Psoas muscle (tissue), 8 donors: ENCODE measurements around the gene NFE2L2. TPM values are rescaled to one million over a fixed set of nuclear protein-coding genes. Genes with fewer than 3 reads are reported as not detected.
"Not testable (repeated sequence)": the region's sequence is repeated elsewhere in the genome, so short reads cannot be mapped to it uniquely, and the experiment has no call there.

Source experiments
- ATAC-seq, 4 donors: fragments of 200-7000 bp; cut with Tn5 transposase; one replicate each; pipeline ENCODE4 v1.9.1; 2020; ENCODE audit warnings: moderate library complexity in 3 of 4, mild to moderate bottlenecking in 2 of 4
- DNase-seq, 2 donors: peaks; one replicate each; pipeline ENCODE4 v3.0.0-alpha.2; 2020
- H3K27ac ChIP-seq: fragments of 200-600 bp; one replicate; pipeline ENCODE4 v1.8.0; 2022
- H3K27me3 ChIP-seq, 3 donors: fragments of 200-600 bp in 1 of 3; one replicate each; pipeline versions ENCODE4 v1.6.1 to v1.8.0; 2013 to 2022; ENCODE audit warnings: low read length in 2 of 3, mild to moderate bottlenecking in 2 of 3, moderate library complexity in 1 of 3; ENCODE audit not compliant: insufficient read depth in 3 of 3
- H3K36me3 ChIP-seq, 2 donors: fragments of 200-600 bp in 1 of 2; one replicate each; pipeline versions ENCODE4 v1.6.1 to v1.8.0; 2013 to 2022; ENCODE audit warnings: low read depth in 1 of 2, mild to moderate bottlenecking in 1 of 2, moderate library complexity in 1 of 2; ENCODE audit not compliant: insufficient read depth in 1 of 2
- H3K4me1 ChIP-seq: fragments of 200-600 bp; one replicate; pipeline ENCODE4 v1.8.0; 2022
- H3K4me3 ChIP-seq: fragments of 200-600 bp; one replicate; pipeline ENCODE4 v1.8.0; 2022; ENCODE audit warnings: mild to moderate bottlenecking
- H3K9me3 ChIP-seq: fragments of 200-600 bp; one replicate; pipeline ENCODE4 v1.8.0; 2022
- CTCF ChIP-seq: fragments of 200-600 bp; IDR thresholded peaks from one replicate; pipeline ENCODE4 v1.8.0; 2022; ENCODE audit warnings: antibody characterized with exemption
- WGBS, 3 donors: extraction: QIAGEN DNeasy Blood & Tissue Kit; methylation state at CpG; one replicate each; pipeline versions ENCODE4 v1.1.6 to v1.1.7; 2013; 5-methylcytosine and 5-hydroxymethylcytosine counted together
- intact Hi-C, 2 donors: fragments of 100-400 bp; cut with DNase I; formaldehyde crosslinking; loops; one replicate each; pipeline versions ENCODE4 v1.11.0 to v1.14.2; 2022
- polyA plus RNA-seq, 3 donors: library from polyadenylated mRNA; stranded (reverse); fragments of 200-250 nt; gene quantifications; one replicate each; pipeline ENCODE4 v1.2.3, GENCODE V29; 2013
- total RNA-seq, 4 donors: library from RNA; stranded (reverse); fragmentation: NEBNext Ultra II Directional in 2 of 4; extraction: Animal tissue kit (Norgen Biotek cat#: 25700) in 2 of 4; gene quantifications; one replicate each; pipeline versions ENCODE4 v1.2.1 to v1.2.4, GENCODE V29; 2021 to 2023
- donor health status: healthy with polysubstance abuse.
- donor health status: DM: no; HTN: no; CAD: no; lungs with moderate emphysema.
- donor health status: Bipolar disorder and iron deficiency.
- donor health status: healthy.
- donor health status: DM: yes; HTN: yes; CAD: no.
- donor health status: DM: no; HTN: no; CAD: no.
- donor health status: DM: no; HTN: no; CAD: no.
- donor health status: DM: yes; HTN: yes; CAD: no.

Gene NFE2L2
- total and polyA plus RNA-seq, 7 donors: 42.4 to 127 (median 56.6) TPM

GRCh38 chr2:177249038-177249437, 15.5 kb downstream of the NFE2L2 start:
- DNase-seq (no peak), ATAC-seq (no peak)
- Histone ChIP-seq H3K27me3 (no peaks in the 10 kb centered on the region), H3K4me3 (no peak overlapping the region), H3K4me1 (peaks cover 95% of the 10 kb centered on the region), H3K9me3 (no peaks in the 10 kb centered on the region), H3K36me3 (peaks cover 0 to 4% of the 10 kb centered on the region in 2 donors), H3K27ac (peak overlapping the region; percentile 89)
- intact Hi-C loops: no loop called here
- no peak for TF ChIP-seq CTCF
- WGBS, 3 donors: 86 to 91% (median 88%) methylated on average over 7 of the region's 7 CpGs

GRCh38 chr2:177247693-177248262, 16.7 kb downstream of the NFE2L2 start:
- WGBS, 3 donors: 45 to 68% (median 47%) methylated on average over 6 of the region's 6 CpGs
- TF ChIP-seq CTCF: no peak
- Histone ChIP-seq H3K27ac (peak overlapping the region; percentile 89), H3K4me1 (peaks cover 95% of the 10 kb centered on the region), H3K9me3 (no peaks in the 10 kb centered on the region), H3K4me3 (no peak overlapping the region), H3K36me3 (no peaks in the 10 kb centered on the region), H3K27me3 (no peaks in the 10 kb centered on the region)
- ATAC-seq: peak in 1 of 4 donors; percentile 26
- intact Hi-C loops: no loop called here
- no peak for DNase-seq

- ATAC-seq, H3K9me3 ChIP-seq, DNase-seq, H3K36me3 ChIP-seq, intact Hi-C loops, H3K4me3 ChIP-seq, H3K27me3 ChIP-seq: not testable (repeated sequence)
- peaks cover 92% of the 10 kb centered on the region for H3K4me1 ChIP-seq
- WGBS, 3 donors: 77 to 97% (median 79%) methylated on average over 2 of the region's 2 CpGs
- peak overlapping the region; percentile 89 for H3K27ac ChIP-seq
Observed at GRCh38 chr2:177246523-177247030, 17.9 kb downstream of the NFE2L2 start.

DNA sequence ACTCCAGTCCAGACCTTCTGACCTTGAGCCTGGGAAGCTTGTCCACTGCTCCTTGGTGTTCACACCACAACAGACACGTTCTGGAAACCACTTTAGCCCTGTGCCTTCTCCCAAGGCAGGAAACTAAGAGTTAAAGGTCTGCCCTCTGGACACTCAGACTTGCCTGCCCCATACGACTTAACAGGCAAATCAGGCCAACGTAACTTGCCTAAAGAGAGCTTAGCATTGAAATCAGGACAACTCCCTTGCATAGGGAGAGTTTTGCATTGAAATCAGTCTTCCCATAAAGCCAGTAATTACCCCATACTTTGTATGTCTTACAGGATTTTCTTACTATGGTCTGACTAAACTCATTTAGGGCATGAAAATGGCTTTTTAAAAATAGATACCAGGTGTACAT, 18.5 kb downstream of the NFE2L2 start:
- Histone ChIP-seq H3K4me3 (no peak overlapping the region), H3K27ac (peak overlapping the region; percentile 89), H3K36me3 (no peaks in the 10 kb centered on the region), H3K9me3 (no peaks in the 10 kb centered on the region), H3K4me1 (peaks cover 92% of the 10 kb centered on the region), H3K27me3 (no peaks in the 10 kb centered on the region)
- DNase-seq: no peak
- no peak for ATAC-seq
- TF ChIP-seq CTCF: no peak
- 6 to 15% (median 6%) methylated on average over 3 of the region's 3 CpGs for WGBS, 3 donors
- intact Hi-C loops: no loop called here

DNA sequence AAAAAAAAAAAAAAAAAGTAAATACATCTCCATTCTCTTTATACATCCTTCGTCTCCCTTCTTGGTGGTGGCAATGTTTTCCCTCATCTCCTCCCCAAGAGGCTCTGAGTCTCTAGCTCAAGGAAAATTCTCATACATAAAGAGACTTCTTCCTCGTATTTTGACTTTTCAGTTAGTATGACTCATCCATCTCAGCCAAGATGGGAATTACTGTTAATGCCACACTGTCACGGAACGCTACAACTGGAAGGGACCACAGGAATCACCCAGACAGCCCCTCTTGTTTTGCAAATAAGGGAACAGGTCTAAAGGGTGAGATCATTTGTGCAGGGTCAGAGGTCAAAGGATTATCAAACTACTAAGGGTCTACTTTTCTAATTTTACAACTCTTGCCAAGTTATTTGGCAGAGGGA, 19.5 kb downstream of the NFE2L2 start:
- Histone ChIP-seq H3K4me1 (peaks cover 92% of the 10 kb centered on the region), H3K4me3 (no peak overlapping the region), H3K36me3 (no peaks in the 10 kb centered on the region), H3K27me3 (no peaks in the 10 kb centered on the region), H3K27ac (peak overlapping the region; percentile 89), H3K9me3 (no peaks in the 10 kb centered on the region)
- WGBS, 3 donors: 27 to 49% (median 29%) methylated on average over 4 of the region's 4 CpGs
- ATAC-seq (peak in 3 of 4 donors; percentile 16 to 31 (median 31)), DNase-seq (no peak)
- TF ChIP-seq CTCF: no peak
- intact Hi-C loops: no loop called here
